HCT116 (cell line): ENCODE measurements around the gene TMCO4.

Source experiments
- CEBPB ChIP-seq: IDR thresholded peaks from 2 replicates; pipeline ENCODE4 v1.6.1; 2012; ENCODE audit warnings: low read depth
- EZH2 ChIP-seq: fragments of 200-600 bp; sonication (generic); IDR thresholded peaks from 2 replicates; pipeline ENCODE4 v1.6.1; 2017; ENCODE audit warnings: antibody characterized with exemption, mixed run types
- POLR2AphosphoS5 ChIP-seq: IDR thresholded peaks from 2 replicates; pipeline ENCODE4 v1.6.1; 2011; ENCODE audit warnings: mild to moderate bottlenecking, low read depth, low read length, moderate library complexity
- SP1 ChIP-seq: IDR thresholded peaks from 2 replicates; pipeline ENCODE4 v1.6.1; 2012; ENCODE audit warnings: low read depth
- TCF7L2 ChIP-seq: IDR thresholded peaks from 2 replicates; pipeline ENCODE4 v1.7.0; 2011; ENCODE audit warnings: borderline replicate concordance, inconsistent platforms; ENCODE audit not compliant: insufficient read depth, insufficient read length; ENCODE audit errors: extremely low read depth
- YY1 ChIP-seq: IDR thresholded peaks from 2 replicates; pipeline ENCODE4 v1.6.1; 2011; ENCODE audit warnings: low read length, low read depth, moderate library complexity, mild to moderate bottlenecking; ENCODE audit not compliant: insufficient replicate concordance; ENCODE audit errors: extremely low read depth
- ZNF274 ChIP-seq: fragments of 200-500 bp; sonication (Bioruptor generic); IDR thresholded peaks from 2 replicates; pipeline ENCODE4 v1.6.1; 2014; ENCODE audit warnings: mild to moderate bottlenecking, low read depth, low read length, inconsistent platforms
- TF ChIP-seq, protein P1 (sequence below): IDR thresholded peaks from 2 replicates; pipeline ENCODE4 v1.6.1; 2012; ENCODE audit warnings: low read depth
- TF ChIP-seq, protein P2 (sequence below): IDR thresholded peaks from 2 replicates; pipeline ENCODE4 v1.6.1; 2012
- TF ChIP-seq, protein P3 (sequence below), 3 experiments: fragments of 200-600 bp in 1 of 3; sonication (generic) in 1 of 3; IDR thresholded peaks in 2 of 3; conservative IDR thresholded peaks in 1 of 3; 2 replicates each; pipeline ENCODE4 v1.5.1; 2012 to 2017; ENCODE audit warnings: low read depth in 2 of 3, low read length in 2 of 3, antibody characterized with exemption in 1 of 3, borderline replicate concordance in 1 of 3, control low read depth in 1 of 3, mild to moderate bottlenecking in 1 of 3, mixed read lengths in 1 of 3, mixed run types in 1 of 3, moderate library complexity in 1 of 3; ENCODE audit not compliant: insufficient read depth in 1 of 3

DNA sequence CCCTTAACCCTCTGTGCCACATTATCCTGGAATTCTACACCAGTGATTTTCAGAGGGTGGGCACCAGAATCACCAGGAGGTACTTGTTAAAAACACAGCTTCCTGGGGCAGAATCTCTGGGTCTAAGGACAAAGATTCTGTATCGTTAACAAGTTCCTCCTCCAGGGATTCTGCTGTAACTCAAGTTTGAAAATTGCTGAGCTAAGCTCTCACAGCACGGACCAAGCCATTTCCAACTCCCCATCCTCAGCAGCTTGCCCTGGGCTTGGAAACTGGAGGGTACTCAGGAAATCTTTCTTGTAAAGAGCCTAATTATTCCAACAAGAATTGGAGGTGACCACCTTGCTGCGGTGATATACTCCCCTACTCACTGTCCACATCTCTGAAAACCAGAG is 48.8 kb downstream of the TMCO4 start:
- TF ChIP-seq POLR2AphosphoS5 (no peak), SP1 (no peak), ZNF274 (no peak), CEBPB (no peak), YY1 (no peak), TCF7L2 (no peak), EZH2 (no peak)
- TF ChIP-seq, protein P1, sequence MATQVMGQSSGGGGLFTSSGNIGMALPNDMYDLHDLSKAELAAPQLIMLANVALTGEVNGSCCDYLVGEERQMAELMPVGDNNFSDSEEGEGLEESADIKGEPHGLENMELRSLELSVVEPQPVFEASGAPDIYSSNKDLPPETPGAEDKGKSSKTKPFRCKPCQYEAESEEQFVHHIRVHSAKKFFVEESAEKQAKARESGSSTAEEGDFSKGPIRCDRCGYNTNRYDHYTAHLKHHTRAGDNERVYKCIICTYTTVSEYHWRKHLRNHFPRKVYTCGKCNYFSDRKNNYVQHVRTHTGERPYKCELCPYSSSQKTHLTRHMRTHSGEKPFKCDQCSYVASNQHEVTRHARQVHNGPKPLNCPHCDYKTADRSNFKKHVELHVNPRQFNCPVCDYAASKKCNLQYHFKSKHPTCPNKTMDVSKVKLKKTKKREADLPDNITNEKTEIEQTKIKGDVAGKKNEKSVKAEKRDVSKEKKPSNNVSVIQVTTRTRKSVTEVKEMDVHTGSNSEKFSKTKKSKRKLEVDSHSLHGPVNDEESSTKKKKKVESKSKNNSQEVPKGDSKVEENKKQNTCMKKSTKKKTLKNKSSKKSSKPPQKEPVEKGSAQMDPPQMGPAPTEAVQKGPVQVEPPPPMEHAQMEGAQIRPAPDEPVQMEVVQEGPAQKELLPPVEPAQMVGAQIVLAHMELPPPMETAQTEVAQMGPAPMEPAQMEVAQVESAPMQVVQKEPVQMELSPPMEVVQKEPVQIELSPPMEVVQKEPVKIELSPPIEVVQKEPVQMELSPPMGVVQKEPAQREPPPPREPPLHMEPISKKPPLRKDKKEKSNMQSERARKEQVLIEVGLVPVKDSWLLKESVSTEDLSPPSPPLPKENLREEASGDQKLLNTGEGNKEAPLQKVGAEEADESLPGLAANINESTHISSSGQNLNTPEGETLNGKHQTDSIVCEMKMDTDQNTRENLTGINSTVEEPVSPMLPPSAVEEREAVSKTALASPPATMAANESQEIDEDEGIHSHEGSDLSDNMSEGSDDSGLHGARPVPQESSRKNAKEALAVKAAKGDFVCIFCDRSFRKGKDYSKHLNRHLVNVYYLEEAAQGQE = no peak
- TF ChIP-seq, protein P2, sequence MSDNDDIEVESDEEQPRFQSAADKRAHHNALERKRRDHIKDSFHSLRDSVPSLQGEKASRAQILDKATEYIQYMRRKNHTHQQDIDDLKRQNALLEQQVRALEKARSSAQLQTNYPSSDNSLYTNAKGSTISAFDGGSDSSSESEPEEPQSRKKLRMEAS = no peak
- TF ChIP-seq, protein P3, sequence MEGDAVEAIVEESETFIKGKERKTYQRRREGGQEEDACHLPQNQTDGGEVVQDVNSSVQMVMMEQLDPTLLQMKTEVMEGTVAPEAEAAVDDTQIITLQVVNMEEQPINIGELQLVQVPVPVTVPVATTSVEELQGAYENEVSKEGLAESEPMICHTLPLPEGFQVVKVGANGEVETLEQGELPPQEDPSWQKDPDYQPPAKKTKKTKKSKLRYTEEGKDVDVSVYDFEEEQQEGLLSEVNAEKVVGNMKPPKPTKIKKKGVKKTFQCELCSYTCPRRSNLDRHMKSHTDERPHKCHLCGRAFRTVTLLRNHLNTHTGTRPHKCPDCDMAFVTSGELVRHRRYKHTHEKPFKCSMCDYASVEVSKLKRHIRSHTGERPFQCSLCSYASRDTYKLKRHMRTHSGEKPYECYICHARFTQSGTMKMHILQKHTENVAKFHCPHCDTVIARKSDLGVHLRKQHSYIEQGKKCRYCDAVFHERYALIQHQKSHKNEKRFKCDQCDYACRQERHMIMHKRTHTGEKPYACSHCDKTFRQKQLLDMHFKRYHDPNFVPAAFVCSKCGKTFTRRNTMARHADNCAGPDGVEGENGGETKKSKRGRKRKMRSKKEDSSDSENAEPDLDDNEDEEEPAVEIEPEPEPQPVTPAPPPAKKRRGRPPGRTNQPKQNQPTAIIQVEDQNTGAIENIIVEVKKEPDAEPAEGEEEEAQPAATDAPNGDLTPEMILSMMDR (IDR thresholded peaks at IDR 0.05 in 2 of 3, conservative IDR thresholded peaks at IDR 0.05 in 1 of 3; ENCODE audit: borderline replicate concordance in 1 of 3, insufficient read depth in 1 of 3, low read depth in 2 of 3, low read length in 2 of 3) = no peak
